GM21447 (cell line): Measurements from ENCODE around the gene BRME1.

Source experiments
- ATAC-seq: cut with Tn5 transposase; IDR thresholded peaks from one replicate; pipeline ENCODE4 v1.9.1; 2021; ENCODE audit not compliant: unreplicated experiment

Gene BRME1

DNA sequence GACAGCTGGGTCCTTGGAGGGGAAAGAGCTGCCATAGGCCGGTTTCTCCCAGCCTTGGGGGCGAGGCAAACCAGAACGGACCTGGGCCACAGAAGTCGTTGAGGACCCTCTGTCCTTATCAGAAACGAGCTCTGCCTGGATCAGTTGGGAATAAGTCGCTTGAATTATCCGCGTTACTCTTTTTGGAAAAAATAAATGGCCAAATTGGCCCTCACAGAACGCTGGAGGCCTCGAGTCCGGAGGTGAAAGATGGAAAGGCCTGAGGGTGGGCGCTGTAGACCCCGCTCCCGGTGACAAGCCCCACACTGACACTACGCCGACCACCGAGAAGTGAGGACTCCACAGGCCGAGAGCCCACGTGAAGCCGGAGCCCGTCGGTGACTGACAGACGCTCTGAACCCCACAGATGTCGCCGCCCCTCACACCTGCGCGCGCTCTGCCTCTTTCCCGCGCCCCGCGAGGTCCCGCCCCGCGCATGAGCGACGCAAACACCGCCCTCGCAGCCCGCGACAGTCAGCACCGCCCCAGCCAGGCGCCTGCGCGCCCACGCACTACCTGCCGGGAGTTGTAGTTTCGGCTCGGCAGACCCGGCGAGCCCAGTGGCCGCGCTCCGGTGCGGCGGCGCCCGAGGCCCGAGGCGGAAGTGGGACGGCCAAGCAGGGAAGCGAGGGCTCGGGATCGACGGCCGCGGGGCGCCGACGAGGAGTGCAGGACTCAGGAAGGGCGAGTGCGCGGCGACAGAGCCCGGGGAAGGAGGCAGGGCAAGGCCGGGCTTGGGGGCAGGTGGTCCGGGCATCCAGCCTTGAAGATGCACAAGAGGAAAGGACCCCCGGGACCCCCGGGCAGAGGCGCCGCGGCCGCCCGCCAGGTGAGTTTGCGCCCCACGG, at the start of gene BRME1, which contains the start of gene CC2D1A:
Gene BRME1 (minus strand): TSS at position 484 of the 887 bp plus-strand sequence. CDS start 1,225 bp downstream, outside the sequence.
Gene CC2D1A (plus strand): TSS at position 568 of the 887 bp plus-strand sequence. CDS start 241 bp downstream, at position 809.
- ATAC-seq: peak; percentile 94

DNA sequence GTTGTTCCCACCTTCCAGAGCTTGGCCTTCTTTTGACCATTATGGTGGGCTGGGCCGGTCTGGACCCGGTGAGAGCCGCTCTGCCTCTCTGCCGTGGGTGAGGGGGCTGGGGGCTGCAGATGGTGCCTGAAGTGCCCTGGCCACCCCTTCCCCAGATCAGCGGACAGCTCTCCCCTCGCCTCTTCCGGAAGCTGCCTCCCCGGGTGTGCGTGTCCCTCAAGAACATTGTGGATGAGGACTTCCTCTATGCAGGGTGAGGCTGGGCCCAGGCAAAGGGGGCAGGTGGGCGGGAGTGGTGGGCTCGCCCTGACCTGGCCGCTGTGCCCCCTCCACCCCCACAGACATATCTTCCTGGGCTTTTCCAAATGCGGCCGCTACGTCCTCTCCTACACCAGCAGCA, 48.3 kb upstream of the BRME1 start:
- no peak for ATAC-seq

DNA sequence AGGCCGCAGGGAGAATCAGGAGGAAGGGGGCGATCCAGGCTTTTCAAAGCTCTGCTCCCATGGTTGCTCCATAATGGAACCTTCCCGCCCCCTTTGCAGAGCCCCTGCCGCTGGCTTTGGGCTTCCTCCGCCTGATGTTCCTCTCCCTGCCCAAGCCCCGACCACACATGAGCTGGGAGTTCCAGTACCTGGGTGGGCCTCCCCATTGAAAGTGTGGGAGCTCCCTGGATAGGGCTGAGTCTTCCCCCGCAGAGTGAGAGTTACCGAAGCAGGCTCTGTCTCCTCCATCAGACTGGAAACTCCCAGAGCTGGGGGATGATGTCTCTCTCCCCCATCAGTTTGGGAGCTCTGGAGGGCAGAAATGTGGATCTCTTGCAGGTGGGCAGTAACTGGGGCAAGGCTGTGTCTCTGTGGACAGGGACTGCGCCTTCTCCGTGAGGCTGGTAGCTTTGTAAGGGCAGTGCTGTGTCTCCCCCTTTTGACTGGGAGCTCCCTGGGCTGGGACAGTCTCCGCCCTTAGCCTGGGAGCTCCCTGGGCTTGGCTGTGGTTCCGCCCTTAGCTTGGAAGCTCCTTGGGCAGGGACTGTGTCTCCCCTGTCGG, 47.1 kb upstream of the BRME1 start:
- no peak for ATAC-seq

DNA sequence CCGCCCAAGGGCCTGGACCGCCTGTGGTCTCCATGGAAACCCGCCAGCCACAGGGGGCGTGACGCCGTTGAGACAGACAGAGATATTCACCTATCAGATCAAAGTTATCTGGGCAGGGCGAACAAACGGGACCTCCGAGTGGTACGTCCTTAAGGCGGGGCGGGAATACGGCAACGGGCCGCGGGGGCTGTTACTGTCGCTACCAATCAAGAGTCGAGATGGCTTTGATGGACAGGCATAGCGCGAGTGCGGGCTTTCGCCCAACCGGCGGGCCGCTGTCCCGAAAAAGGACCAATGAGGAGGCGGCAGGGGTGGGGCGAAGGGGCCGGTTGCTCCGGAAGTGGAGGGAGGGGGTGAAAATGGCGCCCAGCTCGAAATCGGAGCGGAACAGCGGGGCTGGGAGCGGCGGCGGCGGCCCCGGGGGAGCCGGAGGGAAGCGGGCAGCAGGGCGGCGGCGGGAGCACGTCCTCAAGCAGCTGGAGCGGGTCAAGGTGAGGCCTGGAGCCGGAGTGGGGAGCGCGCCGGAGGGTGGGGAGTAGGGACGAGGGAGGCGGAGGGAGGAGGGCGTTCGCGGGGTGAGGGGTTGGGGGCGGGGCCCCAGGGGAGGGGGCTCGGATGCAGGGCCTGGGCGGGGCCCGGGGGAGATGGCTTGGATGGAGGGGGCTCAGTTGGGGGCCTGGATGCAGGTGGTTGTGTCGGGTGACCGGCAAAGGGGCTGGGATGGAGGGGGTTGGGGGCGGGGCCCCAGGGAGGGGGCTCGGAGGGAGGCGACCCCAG, 46.4 kb upstream of the BRME1 start, which contains the start of gene DCAF15:
Gene DCAF15 (plus strand): TSS at position 356 of the 777 bp plus-strand sequence. CDS start 4 bp downstream, at position 360.
- ATAC-seq: peak; percentile 98

DNA sequence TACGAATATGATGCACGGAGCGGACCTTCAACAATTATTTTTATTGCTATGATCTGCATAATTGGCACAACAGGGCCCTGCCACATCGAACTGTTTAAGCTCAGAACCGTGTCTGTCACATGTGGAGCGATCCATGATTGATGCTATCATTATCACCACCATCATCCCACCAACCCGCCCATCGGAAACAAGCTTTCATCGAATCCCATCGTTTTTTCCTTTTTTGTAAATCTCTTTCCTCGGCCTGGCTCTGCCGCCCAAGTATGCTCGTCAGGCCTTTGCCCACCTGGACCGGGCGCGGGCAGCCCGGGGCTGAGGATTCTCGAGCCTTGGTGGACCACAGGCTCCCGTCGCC, 45.9 kb upstream of the BRME1 start:
- ATAC-seq: peak; percentile 12

DNA sequence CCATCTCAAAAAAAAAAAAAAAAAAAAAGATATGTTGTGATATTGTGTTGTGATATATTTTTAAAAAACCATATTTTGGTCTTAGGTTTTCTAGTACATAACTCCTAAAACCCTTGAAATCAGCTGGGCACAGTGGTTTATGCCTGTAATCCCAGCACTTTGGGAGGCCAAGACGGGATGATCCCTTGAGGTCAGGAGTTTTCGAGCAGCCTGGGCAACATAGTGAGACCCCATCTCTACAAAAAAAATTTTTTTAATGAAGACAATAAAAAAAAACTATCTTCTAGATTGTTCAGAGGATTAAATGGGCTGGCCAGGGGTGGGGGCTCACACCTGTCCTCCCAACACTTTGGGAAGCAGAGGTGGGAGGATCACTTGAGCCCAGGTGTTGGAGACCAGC, 45.1 kb upstream of the BRME1 start:
- no peak for ATAC-seq

DNA sequence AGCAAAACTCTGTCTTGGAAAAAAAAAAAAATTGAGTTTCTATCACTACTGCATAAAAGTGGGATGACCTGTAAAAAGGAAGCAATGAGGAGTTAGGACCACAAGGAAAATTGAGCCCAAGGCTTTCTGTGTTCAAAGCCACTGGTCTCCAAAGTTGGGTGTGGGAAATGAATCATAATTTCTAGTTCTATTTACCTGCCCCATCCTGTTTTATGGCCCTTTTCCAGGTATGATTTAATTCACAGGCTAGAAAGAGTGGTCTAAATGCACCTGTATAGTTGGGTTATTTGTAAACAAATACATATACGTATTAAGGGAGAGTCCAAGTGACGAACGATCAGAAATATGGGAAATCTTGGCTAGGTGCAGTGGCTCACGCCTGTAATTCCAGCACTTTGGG, 40.5 kb upstream of the BRME1 start:
- no peak for ATAC-seq

DNA sequence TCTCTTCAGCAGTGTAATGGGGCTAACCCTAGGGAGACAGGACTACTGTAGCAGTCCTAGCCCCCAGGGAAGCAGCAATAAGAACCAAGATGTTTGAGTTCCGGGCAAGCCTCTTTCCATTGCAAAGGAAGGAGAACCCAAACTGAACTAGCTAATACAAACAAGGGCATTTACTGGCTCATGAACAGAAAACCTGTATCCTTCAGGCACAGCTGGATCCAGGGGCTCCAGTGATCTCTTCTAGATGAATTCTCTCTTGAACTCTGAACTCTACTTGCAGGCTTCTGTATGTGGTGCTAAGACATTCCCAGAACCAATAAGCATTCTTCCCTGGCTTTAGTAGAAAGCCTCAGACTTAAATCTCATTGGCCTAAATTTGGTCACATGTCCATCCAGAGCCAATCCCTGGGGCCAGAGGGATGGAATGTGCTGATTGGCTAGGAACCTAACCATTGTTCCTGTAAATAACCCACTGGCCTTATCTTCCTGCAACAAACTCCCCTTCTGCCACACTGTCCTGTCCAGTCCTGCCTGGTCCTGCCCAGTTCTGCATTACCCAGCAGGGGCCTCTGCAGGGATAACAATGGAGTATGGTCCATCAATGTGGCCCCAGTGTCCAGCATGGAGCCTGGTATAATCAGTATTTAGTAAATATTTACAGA, 36.2 kb upstream of the BRME1 start:
- ATAC-seq: no peak

DNA sequence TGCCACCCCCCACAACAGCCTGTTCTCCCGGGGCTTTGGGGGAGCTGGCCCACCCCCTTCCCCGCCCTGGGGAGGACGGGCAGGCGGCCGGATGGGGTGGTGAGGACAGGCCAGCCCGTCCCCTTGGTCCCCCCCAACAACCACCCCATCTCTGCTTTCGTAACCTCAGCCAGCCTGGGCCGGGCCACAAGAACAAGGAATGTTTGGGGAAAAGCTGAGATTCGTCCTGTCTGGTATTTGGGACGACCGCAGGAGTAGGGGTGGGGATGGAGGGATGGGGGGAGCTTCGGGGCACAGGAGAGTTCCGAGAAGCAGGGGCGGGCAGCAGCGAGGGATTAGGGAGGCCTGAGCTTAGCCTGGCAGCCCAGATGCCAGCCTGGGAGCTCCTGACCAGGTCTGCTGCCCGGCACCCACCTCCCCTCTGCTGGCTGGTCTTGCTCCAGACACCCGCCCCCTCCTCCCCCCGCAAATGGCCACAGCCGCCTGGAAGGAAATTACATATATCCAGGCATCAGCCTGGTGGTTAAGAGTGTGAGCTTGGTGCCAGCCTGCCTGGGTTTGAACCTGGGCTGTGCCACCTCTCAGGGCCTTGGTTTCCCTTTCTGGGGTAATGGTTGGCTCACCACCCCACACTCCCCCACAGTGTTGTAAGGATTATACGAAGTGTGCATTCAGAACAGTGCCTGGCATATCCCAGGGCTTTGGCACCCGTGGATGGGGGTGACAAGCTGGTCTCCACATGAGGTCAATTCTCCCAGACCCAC, 32.6 kb upstream of the BRME1 start, which contains the start of gene PODNL1:
Gene PODNL1 (minus strand): TSS at position 117 of the 764 bp plus-strand sequence. CDS start 236 bp downstream, outside the sequence.
- no peak for ATAC-seq

DNA sequence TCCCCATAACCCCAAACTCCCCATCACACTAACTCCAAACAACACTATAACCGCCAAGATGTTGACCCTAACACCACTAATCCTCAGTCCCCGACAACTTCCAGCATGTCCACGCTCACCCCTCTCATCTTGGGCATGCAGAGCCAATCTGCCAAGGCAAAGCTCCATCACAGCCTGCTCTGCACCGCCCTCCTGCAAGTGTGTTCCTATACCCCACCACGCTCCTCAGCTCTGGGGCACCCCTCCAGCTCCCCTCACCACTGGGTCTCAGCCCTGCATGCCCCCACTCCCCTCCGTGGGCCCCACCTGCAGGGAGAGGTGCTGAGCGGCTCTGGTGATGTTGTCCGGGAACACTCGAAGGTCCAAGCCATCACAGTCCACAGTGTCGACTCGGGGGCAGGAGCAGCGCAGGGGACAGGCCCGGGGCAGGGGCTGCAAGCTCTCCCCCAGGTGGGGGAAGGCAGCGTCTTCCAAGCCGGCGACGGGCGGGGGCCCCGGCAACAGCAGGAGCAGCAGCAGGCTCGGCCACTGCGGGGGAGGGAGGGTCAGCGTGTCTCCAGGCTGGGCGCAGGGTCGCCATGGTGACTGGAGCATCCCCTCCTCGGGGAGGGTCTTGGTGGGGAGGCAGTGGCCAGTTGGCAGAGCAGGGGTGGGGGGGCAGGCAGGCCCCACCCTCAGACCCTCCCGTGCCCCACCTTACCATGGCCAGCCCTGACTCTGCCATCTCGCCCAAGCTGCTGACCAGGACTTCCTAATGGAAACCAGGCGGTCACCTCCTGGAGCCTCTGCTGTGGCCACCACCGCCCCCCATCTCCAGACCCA, 31.8 kb upstream of the BRME1 start:
- ATAC-seq: no peak

DNA sequence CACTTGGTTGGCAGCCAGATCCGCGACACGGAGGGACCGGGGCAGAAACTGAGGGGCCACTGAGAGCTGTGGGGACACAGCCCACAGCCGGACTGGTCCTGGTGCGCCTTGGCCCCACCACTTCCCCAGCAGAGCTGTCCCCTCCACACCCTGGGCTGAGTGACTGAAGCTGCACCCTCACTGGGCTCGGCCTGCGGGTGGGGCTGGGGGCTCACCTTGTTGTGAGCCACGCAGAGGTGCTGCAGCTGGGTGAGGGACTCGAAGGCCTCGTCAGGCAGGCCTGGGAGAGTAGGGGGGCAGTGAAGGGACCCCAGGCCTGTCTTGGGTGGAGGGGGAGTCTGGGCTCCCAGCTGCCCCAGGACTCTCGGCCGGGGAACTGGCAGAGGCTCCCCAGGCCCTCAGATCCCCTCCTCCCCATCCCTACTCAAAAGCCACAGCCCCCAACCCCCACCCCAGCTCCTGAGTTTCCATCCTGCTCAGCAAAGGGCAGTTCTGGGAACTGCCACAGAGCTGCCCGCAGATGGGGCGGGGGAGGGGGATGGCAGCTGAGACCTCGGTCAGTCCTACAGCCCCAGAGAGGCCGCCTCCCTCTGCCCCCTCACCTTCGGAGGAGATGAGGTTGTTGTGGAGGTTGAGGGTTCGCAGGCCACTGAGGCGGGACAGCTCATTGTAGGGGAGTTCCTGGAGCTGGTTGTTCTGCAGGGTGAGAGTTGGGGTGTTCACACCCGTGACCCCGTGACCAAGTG, 30.0 kb upstream of the BRME1 start:
- no peak for ATAC-seq

DNA sequence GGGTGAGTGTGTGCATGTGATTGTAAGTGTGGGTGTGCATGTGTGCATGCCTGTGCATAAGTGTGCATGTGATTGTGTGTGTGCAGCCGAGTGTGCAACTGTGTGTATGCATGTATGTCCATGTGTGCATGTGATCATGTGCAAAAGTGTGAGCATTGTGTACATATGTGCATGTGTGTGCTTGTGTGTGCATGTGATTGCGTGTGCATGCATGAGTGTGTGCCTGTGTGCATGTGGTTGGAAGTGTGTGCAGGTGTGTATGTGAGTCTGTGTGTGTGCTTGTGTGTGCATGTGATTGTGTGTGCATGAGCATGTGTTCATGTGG, 28.8 kb upstream of the BRME1 start:
- no peak for ATAC-seq

DNA sequence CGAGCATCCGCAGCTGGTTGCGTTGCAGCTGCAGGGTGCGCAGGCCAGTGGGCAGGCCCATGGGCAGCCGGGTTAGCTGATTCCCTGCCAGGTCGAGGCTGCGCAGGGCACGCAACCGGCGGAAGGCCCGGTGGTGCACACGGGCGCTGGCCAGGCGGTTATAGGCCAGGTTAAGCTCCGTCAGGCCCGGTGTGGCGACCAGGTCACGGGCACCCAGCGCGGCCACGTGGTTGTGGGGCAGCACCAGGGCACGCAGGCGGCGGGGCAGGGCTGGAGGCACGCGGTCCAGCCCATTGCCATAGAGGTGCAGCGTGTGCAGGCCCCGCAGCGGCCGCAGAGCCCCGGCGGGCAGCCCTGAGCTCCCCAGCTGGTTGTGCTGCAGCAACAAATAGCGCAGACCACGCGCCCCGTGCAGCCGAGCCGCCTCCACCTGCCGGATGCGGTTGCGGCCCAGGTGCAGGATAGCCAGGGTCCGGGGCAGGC, 27.0 kb upstream of the BRME1 start:
- ATAC-seq: no peak

DNA sequence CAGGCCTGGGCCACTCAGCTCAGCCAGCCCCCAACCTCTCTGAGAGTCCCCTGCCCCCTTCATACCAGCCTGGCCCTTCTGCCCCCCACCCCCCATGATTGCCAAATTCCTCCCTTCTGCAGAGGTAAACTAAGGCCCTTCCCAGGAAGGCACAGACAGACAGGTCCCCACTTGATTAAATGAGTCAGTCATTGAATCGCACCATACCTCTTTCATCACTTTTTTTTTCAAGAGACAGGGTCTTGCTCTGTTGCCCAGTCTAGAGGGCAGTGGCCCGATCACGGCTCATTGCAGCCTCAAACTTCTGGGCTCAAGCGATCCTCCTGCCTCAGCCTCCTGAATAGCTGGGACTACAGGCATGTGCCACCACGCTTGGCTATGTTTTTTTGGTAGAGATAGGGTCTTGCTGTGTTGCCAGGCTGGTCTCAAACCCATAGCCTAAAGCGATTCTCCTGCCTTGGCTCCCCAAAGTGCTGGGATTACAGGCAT, 26.3 kb upstream of the BRME1 start:
- ATAC-seq: no peak

DNA sequence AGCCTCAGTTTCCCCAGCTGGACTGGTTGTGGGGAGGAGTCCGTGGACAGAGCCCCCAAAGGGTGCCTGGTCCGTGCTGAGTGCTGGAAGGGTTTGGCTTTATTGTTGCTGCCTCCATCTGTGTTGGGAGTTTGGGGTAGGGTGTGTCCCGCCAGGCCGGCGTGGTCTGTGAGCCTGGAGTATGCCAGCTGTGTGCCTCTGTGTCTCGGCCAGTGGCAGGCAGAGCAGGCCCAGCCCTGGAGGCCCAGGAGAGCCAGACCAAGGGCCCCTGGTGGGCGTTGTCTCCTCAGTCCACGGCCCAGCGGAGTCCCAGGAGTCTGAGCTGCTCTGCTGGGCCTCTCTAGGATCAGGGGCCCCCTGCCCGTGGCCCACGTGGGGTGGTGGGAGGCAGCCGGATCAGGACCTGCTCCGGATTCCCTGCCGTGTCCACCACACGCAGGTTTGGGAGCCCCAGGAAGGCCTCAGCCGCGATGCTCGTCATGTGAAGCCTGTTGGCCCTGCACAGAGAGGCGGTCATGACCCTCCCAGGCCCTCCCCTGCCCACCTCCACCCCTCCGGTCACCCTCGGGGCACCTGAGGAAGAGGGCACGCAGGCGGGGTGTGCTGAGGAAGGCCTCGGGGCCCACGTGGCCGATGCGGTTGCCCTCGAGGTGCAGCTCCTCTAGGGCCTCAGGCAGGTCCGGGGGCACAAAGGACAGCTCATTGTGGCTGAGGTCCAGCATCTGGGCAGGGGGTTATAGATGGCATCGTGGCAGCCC, 25.7 kb upstream of the BRME1 start:
- ATAC-seq: no peak

DNA sequence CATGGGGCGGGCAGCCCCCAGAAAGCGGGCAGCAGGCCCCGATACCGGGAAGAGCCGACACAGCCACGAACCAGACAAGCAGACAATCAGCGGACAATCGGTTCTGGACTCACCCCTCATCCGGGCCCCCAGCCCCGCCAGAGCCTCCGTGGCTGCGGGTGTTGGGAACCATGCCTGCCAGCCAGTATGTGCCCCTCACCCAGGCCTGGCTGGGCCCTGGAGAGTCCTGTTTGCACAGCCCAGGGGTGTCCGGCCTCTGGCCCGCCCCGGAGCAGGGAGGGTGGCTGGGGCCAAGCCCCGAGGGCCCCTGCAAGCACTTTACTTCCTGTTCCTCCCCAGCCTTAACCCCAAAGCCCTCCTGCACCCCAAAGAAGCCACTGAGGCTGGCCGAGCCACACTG, 24.5 kb upstream of the BRME1 start:
- ATAC-seq: no peak

DNA sequence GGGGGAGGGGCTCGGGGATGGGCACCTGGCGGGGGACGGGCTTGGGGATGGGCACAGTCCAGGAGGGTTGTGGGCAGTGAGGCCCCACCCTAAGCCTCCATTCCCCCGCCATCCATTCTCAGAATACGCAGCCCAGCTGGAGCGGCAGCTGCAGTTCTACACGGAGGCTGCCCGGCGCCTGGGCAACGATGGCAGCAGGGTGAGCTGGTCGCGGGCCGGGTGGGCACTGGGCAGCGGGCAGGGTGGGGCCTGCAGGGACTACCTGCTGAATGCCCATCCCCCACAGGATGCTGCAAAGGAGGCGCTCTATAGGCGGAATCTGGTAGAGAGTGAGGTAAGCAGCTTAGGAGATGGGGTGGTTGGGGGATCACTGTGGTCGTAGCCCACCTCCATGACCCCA, 24.0 kb upstream of the BRME1 start:
- no peak for ATAC-seq

DNA sequence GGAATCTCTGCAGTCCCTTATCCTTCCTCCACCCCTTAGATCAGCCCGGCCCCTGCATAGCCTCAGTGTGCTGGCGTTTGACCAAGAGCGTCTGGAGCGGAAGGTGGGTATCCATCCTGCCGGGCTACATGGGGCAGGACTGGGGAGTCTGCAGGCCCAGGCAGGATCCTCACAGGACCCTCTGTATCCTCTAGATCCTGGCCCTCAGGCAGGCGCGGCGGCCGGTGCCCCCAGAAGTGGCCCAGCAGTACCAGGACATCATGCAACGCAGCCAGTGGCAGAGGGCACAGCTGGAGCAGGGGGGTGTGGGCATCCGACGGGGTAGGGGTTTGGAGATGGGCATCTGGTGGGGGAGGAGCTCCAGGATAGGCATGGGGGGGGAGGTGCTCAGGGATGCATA, 23.4 kb upstream of the BRME1 start:
- no peak for ATAC-seq
